Activated naive CD8-positive, alpha-beta T cell (primary cell): ENCODE measurements around the gene CDKL4.
"Not testable (repeated sequence)": the region's sequence is repeated elsewhere in the genome, so short reads cannot be mapped to it uniquely, and the experiment has no call there.

Experiments
- H3K27ac Mint-ChIP-seq: one replicate; pipeline ENCODE4 v1.8.0; 2021; ENCODE audit warnings: mixed read lengths
- H3K27me3 Mint-ChIP-seq: one replicate; pipeline ENCODE4 v1.8.0; 2021; ENCODE audit warnings: mixed read lengths
- H3K36me3 Mint-ChIP-seq: one replicate; pipeline ENCODE4 v1.8.0; 2021; ENCODE audit warnings: mixed read lengths
- H3K4me1 Mint-ChIP-seq: one replicate; pipeline ENCODE4 v1.8.0; 2021; ENCODE audit warnings: low read depth, mixed read lengths
- H3K4me3 Mint-ChIP-seq: one replicate; pipeline ENCODE4 v1.8.0; 2021; ENCODE audit warnings: mild to moderate bottlenecking, mixed read lengths
- H3K9me3 Mint-ChIP-seq: one replicate; pipeline ENCODE4 v1.8.0; 2021; ENCODE audit warnings: low read depth, mixed read lengths

The CDKL4 gene

GRCh38 chr2:39217192-39217550 lies 26.6 kb downstream of the CDKL4 start:
- H3K9me3 Mint-ChIP-seq: no peaks in the 10 kb centered on the region
- H3K4me3 Mint-ChIP-seq: peak overlapping the region; percentile 81
- peak overlapping the region; percentile 100 for H3K27ac Mint-ChIP-seq
- H3K36me3 Mint-ChIP-seq: peaks cover 5% of the 10 kb centered on the region
- H3K27me3 Mint-ChIP-seq: no peaks in the 10 kb centered on the region
- peaks cover 49% of the 10 kb centered on the region for H3K4me1 Mint-ChIP-seq

- H3K4me3 Mint-ChIP-seq: peak overlapping the region; percentile 51
- H3K27me3 Mint-ChIP-seq: no peaks in the 10 kb centered on the region
- no peaks in the 10 kb centered on the region for H3K9me3 Mint-ChIP-seq
- H3K4me1 Mint-ChIP-seq: peaks cover 49% of the 10 kb centered on the region
- peak overlapping the region; percentile 100 for H3K27ac Mint-ChIP-seq
- H3K36me3 Mint-ChIP-seq: peaks cover 5% of the 10 kb centered on the region
Measured at GRCh38 chr2:39216346-39217191, 27.2 kb downstream of the CDKL4 start.

- Mint-ChIP-seq H3K4me3 (peak overlapping the region; percentile 30), H3K4me1 (peaks cover 51% of the 10 kb centered on the region), H3K27ac (peak overlapping the region; percentile 100), H3K36me3 (peaks cover 5% of the 10 kb centered on the region), H3K9me3 (no peaks in the 10 kb centered on the region), H3K27me3 (no peaks in the 10 kb centered on the region)
Measured at GRCh38 chr2:39215545-39215944, 28.2 kb downstream of the CDKL4 start.

GRCh38 chr2:39213015-39213414 lies 30.8 kb downstream of the CDKL4 start:
- peaks cover 35% of the 10 kb centered on the region for H3K4me1 Mint-ChIP-seq
- peak overlapping the region; percentile 17 for H3K27ac Mint-ChIP-seq
- no peaks in the 10 kb centered on the region for H3K9me3 Mint-ChIP-seq
- peaks cover 5% of the 10 kb centered on the region for H3K36me3 Mint-ChIP-seq
- H3K4me3 Mint-ChIP-seq: no peak overlapping the region
- no peaks in the 10 kb centered on the region for H3K27me3 Mint-ChIP-seq

- H3K27ac Mint-ChIP-seq: no peak overlapping the region
- H3K9me3 Mint-ChIP-seq: no peaks in the 10 kb centered on the region
- no peak overlapping the region for H3K4me3 Mint-ChIP-seq
- peaks cover 16% of the 10 kb centered on the region for H3K4me1 Mint-ChIP-seq
- H3K36me3 Mint-ChIP-seq: peaks cover 5% of the 10 kb centered on the region
- H3K27me3 Mint-ChIP-seq: no peaks in the 10 kb centered on the region
Measured at GRCh38 chr2:39210846-39211245, 32.9 kb downstream of the CDKL4 start.

GRCh38 chr2:39203382-39203781 lies 40.4 kb downstream of the CDKL4 start:
- Mint-ChIP-seq H3K27ac (no peak overlapping the region), H3K9me3 (peaks cover 21% of the 10 kb centered on the region), H3K4me1 (peaks cover 11% of the 10 kb centered on the region), H3K4me3 (no peak overlapping the region), H3K27me3 (no peaks in the 10 kb centered on the region), H3K36me3 (no peaks in the 10 kb centered on the region)

- Mint-ChIP-seq H3K4me3 (no peak overlapping the region), H3K4me1 (peaks cover 11% of the 10 kb centered on the region), H3K27ac (no peak overlapping the region), H3K27me3 (no peaks in the 10 kb centered on the region), H3K9me3 (peaks cover 21% of the 10 kb centered on the region), H3K36me3 (no peaks in the 10 kb centered on the region)
Measured at GRCh38 chr2:39202639-39203369, 41.0 kb downstream of the CDKL4 start.

GRCh38 chr2:39197003-39197402 lies 46.8 kb downstream of the CDKL4 start:
- peaks cover 30% of the 10 kb centered on the region for H3K9me3 Mint-ChIP-seq
- not testable (repeated sequence) for H3K36me3 Mint-ChIP-seq, H3K27me3 Mint-ChIP-seq, H3K4me1 Mint-ChIP-seq, H3K27ac Mint-ChIP-seq, H3K4me3 Mint-ChIP-seq

- Mint-ChIP-seq H3K9me3 (peaks cover 22% of the 10 kb centered on the region), H3K27me3 (no peaks in the 10 kb centered on the region), H3K4me3 (no peak overlapping the region), H3K4me1 (no peaks in the 10 kb centered on the region), H3K36me3 (peaks cover 9% of the 10 kb centered on the region), H3K27ac (no peak overlapping the region)
Measured at GRCh38 chr2:39194686-39195085, 49.1 kb downstream of the CDKL4 start.

- no peak overlapping the region for H3K4me3 Mint-ChIP-seq
- H3K27me3 Mint-ChIP-seq: no peaks in the 10 kb centered on the region
- H3K4me1 Mint-ChIP-seq: peaks cover 2% of the 10 kb centered on the region
- H3K9me3 Mint-ChIP-seq: no peaks in the 10 kb centered on the region
- no peak overlapping the region for H3K27ac Mint-ChIP-seq
- H3K36me3 Mint-ChIP-seq: no peaks in the 10 kb centered on the region
Measured at GRCh38 chr2:39188960-39189494, 54.7 kb downstream of the CDKL4 start.

GRCh38 chr2:39183673-39184072 lies 60.1 kb downstream of the CDKL4 start:
- Mint-ChIP-seq H3K4me1 (peaks cover 2% of the 10 kb centered on the region), H3K27me3 (peaks cover 3% of the 10 kb centered on the region), H3K4me3 (no peak overlapping the region), H3K9me3 (no peaks in the 10 kb centered on the region), H3K27ac (no peak overlapping the region), H3K36me3 (no peaks in the 10 kb centered on the region)

- Mint-ChIP-seq H3K36me3 (no peaks in the 10 kb centered on the region), H3K27ac (no peak overlapping the region), H3K27me3 (peaks cover 3% of the 10 kb centered on the region)
Measured at GRCh38 chr2:39181297-39181696, 62.5 kb downstream of the CDKL4 start.

GRCh38 chr2:39179974-39180960 lies 63.5 kb downstream of the CDKL4 start:
- Mint-ChIP-seq H3K9me3 (no peaks in the 10 kb centered on the region), H3K36me3 (no peaks in the 10 kb centered on the region), H3K4me3 (no peak overlapping the region), H3K27ac (no peak overlapping the region), H3K4me1 (no peaks in the 10 kb centered on the region), H3K27me3 (peaks cover 3% of the 10 kb centered on the region)

More at GRCh38 chr2:39181297-39181696, 62.5 kb downstream of the CDKL4 start:
- H3K9me3 Mint-ChIP-seq: no peaks in the 10 kb centered on the region
- peaks cover 1% of the 10 kb centered on the region for H3K4me1 Mint-ChIP-seq
- H3K4me3 Mint-ChIP-seq: no peak overlapping the region

- H3K36me3 Mint-ChIP-seq: no peaks in the 10 kb centered on the region
- no peak overlapping the region for H3K27ac Mint-ChIP-seq
- no peaks in the 10 kb centered on the region for H3K9me3 Mint-ChIP-seq
- H3K27me3 Mint-ChIP-seq: peaks cover 3% of the 10 kb centered on the region
- H3K4me3 Mint-ChIP-seq: no peak overlapping the region
- H3K4me1 Mint-ChIP-seq: no peaks in the 10 kb centered on the region
Measured at GRCh38 chr2:39178756-39179155, 65.0 kb downstream of the CDKL4 start.
